Ammon's horn (tissue), 1 donor: Measurements from ENCODE around the gene SUCLA2.
"Not testable (repeated sequence)": the region's sequence is repeated elsewhere in the genome, so short reads cannot be mapped to it uniquely, and the experiment has no call there.

Experiments
- DNase-seq: peaks from one replicate; pipeline ENCODE4 v3.0.0-alpha.2; 2016; ENCODE audit warnings: low spot score

Gene SUCLA2

DNA sequence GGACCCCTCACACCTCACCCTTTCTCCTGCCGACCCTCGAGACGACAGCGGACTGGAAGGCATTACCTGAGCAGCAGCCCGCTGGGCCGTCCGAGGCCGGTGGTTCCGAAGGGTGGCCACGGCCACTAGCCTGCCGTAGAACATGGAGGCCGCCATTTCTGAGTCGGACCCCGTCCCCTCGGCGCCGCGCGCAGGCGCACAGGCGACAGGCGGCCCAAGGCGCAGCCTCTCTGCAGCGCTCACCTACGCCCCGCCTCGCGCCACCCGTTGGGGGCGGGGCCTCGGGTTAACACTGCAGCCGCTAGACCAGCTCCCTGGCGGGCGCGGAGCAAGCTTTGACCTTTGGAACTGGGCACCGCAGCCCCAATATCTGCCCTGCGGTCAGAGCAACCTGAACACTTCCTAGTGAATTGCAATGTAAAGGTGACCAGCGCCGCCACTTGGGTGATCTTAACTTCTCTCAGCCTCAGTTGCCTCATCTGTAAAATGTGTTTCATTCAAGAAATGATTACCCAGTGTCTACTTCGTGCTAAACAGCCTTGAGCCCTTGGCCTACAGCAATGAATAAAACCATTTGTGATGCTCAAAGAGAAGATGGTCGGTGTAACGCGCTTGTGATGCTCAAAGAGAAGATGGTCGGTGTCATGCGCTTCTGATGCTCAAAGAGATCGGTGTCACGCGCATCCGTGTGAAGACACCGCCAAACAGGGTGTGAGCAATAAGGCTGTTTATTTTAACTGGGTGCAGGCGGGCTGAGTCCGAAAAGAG, at the start of gene SUCLA2:
SUCLA2 (minus strand) TSS at position 160 of the 768 bp plus-strand sequence; CDS start at position 156, 4 bp downstream.
- DNase-seq = peak; percentile 91

DNA sequence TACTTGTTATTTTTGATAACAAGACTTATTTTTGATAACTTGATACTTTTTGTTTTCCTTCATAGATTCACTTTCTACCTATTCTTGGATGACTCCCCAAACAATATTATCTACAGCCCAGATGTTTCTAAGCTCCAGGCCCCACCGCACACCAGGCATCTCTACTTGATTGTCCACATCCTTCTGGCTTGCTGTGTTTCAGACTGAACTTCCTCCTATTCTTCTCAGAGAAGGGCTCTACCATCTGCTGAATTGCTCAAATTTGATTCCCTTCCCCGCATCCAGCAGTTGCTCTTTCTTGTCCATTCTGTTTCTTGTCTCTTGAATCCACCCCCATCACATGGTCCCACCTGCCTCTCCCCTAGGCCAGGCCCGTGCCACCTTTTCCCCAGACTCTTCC, 49.5 kb upstream of the SUCLA2 start:
- no peak for DNase-seq

DNA sequence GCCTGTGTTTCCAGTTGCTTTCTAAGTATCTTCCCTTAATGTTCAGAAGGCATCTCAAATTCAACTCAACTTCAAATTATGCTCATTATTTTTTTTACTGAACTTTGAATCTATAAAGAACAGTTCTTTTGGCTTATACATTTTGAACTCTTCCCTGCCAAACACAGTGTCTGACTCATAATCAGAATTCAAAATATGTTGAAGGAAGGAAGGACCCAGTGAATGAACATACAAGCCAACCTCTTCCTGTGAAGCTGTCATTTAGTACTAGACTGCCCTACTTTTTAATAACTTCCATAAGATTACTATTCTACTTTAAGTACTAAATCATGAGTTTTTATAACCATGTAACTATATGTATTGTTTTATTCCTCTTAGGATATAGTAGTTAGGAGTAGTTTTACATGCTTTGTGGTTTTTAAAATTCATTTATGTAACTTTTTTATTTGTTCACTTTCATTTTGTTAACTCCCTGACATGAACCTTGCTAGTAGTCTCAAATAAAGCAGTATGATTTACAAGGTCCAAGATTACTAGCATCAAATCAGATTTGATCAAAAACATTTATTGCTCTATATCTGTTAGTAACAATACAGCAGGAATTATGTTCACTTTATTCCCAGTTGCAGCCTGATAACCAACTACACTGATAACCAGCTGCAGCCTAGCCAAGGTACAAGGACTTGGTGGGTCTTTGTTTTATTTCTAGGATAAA, 42.9 kb upstream of the SUCLA2 start:
- no peak for DNase-seq

DNA sequence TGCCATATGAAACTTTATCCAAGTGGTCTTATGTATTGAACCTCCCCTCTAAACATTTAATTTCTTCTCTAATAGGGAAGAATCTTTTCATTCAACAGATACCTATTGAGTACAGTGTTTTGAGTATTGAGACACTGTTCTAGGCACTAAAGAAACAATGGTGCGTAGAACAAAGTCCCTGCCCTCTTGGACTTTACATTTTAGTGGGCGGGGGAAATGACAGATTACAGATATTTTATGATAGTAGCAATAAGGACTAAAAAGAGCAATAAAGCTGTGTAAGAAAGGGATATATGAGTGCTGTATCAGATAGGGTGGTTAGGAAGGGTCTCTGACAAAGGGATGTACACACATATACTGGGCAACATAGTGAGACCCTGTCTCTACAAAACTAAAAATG, 41.8 kb upstream of the SUCLA2 start:
- no peak for DNase-seq

DNA sequence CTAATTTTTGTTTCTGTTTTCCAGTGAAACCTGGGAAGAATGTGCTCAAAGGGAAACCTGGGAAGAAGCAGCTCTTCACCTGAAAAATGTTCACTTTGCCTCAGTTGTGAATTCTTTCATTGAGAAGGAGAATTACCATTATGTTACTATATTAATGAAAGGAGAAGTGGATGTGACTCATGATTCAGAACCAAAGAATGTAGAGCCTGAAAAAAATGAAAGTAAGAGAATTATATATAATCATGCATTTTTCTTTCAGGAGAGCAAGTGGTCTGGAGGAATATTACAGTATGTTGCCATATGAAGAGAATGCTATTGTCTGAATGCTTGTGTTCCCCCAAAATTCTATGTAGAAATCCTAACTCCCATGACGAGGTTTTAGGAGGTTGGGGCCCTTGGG, 39.8 kb upstream of the SUCLA2 start:
- no peak for DNase-seq

DNA sequence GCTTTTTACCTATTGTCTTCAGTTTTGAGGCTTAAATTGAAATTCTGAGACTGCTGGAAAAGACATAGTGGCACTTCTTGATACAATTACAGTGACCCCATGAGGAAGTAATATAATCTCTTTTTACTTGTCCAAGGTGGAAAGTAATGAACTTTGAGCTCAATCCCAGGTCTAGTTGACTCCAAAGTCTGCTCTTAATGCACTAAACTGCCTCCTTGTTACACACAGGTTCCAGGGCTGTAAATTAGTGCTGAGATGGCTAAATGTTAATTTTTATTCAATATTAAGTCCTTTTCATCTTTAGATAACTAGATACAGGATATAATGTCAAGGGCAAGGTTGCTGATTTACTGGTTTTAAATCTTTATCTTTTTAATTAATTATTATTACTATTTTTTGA, 39.0 kb upstream of the SUCLA2 start:
- no peak for DNase-seq

DNA sequence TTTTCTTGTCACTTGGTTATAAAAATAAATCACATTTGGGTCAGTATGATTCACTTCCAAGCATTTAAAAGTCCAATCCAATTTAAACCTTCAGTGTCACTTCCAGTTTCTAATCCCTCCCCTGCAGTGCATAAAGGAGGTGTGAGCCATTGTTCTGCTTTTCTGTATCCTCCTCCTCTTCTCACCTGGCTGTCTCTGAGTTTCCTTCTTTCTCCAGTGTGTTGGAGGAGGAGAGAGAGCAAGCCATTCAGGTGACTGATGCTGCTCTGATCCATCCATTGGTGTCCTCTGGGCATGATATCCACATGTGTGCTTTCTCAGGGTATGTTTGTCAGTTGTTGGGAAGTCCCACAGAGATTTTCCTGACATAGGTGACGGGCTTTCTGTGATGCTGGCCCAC, 37.7 kb upstream of the SUCLA2 start:
- no peak for DNase-seq

DNA sequence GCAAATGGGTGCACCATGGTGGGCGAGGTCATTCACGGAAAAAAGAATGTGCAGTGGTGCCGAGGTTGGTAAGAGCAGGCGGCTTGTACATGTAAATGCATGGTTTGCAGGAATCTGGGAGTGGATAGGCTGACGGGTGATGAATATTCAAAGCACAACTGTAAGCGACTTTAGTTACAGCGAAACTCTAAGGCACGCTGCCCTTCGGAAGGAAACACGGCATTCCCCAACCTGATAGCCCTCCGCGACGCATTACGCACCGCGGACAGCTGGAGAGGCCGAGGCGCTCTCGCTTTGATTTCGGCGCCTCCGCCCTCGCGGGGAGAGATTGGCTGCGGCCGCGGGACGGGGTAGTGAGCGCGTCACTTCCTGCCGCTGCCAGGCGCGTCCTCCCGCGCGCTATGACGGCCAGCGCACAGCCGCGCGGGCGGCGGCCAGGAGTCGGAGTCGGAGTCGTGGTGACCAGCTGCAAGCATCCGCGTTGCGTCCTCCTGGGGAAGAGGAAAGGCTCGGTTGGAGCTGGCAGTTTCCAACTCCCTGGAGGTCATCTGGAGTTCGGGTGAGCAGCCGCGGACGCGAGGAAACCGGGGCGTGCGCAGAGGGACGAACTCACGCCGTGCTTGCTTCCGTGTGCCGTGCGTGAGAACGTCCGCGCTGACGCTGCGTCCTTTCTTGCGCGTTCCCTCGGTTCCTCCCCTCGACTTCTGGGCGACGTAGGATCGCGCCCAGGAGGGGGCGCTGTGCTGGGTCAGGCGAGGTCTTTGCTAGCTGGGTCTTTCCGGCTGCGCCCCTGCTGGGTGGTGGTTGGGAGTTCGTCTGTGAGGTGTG, 36.5 kb upstream of the SUCLA2 start, which contains the start of gene NUDT15:
NUDT15 (plus strand) TSS at position 381 of the 828 bp plus-strand sequence; CDS start at position 402, 21 bp downstream.
- DNase-seq = peak; percentile 99

DNA sequence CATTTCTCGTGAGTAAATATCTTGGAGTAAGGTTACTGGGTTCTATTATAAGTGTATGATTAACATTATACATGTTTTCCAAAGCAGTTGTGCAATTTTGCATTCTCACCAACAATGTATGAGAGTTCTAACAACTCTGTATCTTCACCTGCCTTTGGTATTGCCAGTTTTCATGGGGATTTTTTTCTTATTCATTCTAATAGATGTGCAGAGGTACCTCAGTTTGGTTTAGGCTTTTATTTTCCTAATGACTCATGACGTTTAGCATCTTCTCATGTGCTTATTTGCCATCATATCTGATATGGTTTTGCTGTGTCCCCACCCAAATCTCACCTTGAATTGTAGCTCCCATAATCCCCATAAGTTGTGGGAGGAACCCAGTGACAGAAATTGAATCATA, 28.8 kb upstream of the SUCLA2 start:
- DNase-seq = no peak

DNA sequence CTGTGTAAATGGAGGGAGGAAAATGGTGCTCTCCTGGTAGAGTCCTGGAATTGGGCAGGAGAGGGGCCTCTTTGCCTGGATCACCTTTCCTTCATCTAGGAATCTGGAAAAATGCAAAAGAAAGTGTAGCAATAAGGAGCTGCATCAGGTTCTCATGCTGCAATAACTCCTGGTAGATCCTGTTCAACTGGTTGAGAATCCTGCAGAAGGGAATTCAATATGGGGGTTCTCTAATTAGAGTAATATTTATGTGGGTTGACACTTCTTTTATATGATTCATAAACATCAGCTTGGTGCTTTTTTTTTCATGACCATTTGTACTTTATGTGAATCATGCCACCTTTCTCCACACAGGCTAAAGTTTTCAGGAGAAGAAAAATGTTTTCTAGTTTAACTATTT, 27.0 kb upstream of the SUCLA2 start:
- no peak for DNase-seq

DNA sequence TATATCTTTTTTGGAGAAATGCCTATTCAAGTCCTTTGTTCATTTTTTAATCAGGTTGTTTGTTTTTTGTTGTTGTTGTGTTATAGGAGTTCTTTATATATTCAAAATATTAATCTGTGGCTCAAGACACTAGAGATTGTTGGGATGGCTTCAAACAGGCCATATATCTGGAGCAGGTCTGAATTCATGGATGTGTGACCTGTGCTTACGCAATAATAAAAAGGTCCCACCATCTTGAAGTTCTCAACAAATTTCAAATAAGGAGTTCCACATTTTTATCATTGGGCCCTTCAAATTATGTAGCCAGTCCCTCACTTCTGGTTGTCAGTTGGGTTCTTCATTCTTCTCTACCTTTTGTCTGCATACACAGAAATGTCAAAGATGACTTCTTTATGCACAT, 18.7 kb upstream of the SUCLA2 start:
- DNase-seq = no peak

DNA sequence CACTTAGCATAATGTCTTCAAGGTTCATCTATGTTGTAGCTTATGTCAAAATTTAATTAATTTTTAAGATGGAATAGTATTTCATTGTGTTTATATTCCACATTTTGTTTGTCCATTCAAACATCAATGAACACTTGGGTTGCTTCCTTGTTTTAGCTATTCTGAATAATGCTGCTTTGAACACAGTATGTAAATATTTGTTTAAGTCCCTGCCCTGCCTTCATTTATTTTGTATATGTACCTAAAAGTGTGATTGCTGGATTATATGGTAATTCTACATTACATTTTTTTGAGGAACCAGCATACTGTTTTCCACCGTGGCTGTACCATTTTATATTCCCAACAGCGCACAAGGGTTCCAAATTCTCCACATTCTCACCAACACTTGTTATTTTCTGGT, 17.6 kb upstream of the SUCLA2 start:
- DNase-seq = no peak

DNA sequence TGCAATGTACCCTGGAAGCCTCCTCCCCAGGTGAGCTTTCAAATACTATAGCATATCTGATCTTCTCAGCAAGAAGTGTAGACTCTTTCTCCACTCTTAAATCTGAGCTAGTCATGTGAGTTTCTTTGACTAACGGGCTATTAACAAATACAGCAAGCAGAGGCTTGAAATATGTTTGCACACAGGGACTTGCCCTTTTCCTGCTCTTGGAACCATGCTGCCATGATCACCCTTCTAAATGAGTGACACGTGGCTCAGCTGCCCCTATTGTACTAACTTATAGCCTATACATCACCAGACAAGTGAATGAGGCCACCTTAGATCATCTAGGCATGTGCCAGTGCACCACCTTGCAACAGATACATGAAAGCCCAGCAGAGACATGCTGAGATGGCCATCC, 13.3 kb upstream of the SUCLA2 start:
- no peak for DNase-seq

DNA sequence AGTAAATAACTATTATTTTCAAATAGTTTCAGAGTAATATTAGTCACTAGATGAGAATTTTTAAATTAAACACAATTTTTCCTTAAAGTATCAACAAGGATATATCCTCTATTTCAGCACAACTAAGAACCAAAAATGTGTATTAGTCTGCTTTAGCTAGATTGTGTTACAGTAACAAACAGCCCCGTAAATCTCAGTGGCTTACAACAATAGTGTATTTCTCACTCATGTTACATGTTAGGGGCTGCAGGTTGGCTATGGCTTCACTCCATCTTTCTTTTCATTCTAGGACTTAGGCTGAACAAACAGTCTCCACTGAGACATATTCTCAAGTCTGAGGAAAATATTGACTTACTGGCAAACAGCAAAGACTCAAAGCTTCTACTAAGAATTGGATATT, 11.6 kb upstream of the SUCLA2 start:
- no peak for DNase-seq

DNA sequence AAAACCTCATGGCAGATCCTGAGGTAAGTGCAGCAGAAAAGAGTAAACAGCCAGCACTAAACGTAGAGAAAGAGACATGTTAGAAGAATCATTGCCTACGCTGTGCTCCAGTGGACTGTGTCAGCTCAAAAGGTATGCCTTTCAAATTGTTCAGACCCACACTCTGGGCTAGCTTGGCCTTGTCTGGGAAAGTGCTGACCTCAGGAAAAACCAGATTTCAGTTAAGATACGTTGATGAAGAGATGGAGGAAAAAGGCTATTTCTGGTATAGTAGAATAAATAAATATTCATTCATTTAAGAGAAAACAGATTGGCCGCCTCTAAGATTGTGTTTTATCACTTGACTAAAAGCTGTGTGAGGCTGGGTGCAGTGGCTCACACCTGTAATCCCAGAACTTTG, 9.6 kb upstream of the SUCLA2 start:
- no peak for DNase-seq

DNA sequence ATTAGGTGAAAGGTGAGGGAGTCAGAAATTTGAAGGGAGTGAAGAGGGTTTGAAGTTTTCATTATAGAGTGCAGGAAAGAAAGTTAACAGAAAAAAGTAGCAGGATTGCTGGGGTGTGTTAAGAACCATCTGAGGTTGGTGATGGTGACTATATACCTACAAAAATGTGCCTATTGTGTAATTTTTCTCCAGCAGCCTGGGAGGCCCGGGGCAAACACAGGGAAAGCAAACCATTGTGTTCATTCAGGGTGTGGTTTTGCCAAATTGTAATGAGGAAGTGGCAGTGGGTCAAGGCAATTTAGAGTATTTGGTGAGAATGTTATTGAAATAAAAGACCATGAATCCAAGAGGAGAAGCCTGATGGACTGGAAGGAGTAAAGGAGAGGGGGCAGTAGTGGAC, 8.2 kb upstream of the SUCLA2 start:
- no peak for DNase-seq

DNA sequence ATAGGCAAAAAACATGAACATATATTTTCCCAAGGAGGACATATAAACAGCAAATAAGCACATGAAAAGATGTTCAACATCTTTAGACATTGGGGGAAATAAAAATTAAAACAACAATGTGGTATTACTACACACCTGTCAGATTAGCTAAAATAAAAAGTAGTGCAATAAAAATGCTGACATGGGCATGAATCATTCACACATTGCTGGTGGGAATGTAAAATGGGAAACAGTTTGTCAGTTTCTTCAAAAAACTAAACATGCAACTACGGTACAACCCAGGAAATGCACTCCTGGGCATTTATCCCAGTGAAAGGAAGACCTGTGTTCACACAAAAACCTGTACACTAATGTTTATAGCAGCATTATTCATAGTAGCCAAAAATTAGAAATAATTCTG, 5.3 kb upstream of the SUCLA2 start:
- no peak for DNase-seq

DNA sequence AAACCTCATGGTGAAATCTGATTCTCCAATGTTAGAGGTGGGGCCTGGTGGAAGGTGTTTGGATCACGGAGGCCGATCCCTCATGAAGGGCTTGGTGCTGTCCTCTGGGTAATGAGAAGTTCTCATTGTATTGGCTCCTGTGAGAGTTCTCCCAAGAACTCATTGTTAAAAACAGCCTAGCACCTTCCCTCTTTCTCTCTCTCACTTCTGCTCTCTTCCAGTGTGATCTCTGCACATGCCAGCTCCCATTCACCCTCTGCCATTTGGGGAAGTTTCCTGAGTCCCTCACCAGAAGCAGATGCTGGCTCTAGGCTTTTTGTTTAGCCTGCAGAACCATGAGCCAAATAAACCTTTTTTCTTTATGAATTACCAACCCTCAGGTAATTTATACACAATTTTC, 3.1 kb upstream of the SUCLA2 start:
- DNase-seq = peak; percentile 62

DNA sequence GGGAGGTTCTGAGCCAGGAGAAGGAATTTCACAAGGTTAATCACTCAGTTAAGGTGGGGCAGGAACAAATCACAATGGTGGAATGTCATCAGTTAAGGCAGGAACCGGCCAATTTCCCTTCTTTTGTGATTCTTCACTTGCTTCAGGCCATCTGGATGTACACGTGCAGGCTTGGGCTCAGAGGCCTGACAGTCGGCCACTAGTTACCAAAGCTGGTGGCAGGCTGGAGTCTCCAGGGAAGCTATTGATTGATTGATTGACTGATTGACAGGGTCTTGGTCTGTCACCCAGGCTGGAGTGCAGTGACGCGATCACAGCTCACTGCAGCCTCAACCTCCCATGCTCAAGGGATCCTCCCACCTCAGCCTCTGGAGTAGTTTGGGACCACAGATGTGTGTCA, 926 bp upstream of the SUCLA2 start:
- not testable (repeated sequence) for DNase-seq

DNA sequence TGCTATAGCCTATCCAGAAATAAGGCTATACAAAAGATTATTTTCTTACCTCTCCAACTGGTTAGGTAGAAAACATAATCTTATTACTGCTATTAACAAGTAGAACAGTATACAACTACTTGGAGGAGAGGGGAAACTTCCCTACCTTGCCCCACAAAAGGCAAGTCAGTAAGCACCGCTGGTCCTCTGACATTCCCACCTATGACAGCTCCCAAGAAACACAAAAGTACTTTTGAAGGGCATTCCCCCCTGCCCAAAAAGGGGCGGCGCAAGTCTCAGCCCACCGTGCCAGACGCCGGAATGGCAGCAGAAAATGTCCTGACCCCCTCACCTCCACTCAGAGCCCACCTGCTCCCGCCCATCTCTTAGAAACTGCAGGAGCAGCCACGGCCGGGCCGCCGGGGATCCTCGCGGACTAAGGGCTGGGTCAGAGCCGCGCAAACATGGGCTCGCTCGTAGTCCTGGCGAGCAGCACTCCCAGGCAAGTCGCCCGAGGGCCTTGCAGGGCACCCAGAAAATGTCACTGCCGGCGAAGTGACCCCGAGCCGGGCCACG, 437 bp downstream of the SUCLA2 start:
- no peak for DNase-seq

DNA sequence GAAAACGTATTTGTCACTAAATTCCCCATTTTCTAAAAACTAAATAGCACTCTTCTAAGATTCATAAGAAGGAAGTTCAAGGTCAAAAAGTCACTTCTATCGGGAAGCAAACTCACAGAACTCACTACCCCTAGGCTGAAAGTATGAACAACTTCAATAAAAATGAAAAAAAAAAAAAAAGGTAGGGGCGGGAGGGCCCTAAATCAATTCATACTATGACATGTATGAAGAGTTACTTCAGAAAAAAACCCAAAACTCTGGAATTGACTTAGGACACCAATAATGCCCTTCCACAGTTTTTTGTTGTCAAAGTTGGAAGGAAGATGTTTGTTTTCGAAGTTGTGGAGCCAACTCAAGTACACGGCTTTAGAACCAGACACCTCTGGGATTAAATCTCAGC, 1.1 kb downstream of the SUCLA2 start:
- DNase-seq = no peak

DNA sequence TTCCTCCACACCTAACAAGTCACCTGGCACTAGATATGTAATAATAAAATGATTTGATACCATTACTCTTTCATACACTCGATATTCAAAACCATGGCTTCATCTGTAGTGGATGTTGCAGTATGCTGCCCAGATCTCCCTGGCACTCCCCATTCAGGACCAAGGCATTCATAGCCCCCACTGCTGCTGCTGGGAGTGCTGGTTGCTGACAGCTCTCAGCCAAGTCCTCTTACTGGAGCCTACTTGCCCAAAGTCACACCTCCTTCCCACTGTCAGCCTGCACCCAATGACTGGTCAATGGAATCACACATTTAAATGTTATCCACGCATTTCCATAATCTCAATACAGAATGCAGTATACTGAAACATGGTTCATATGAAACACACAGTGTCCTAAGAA, 3.7 kb downstream of the SUCLA2 start:
- no peak for DNase-seq
